Anterior cingulate cortex (tissue), 58 donors: ENCODE measurements around the gene CNTN2.

Experiments
- DNase-seq, 58 donors: peaks; one replicate each; lab custom pipeline; 2025; lab: John Stamatoyannopoulos, UW

The CNTN2 gene

DNA sequence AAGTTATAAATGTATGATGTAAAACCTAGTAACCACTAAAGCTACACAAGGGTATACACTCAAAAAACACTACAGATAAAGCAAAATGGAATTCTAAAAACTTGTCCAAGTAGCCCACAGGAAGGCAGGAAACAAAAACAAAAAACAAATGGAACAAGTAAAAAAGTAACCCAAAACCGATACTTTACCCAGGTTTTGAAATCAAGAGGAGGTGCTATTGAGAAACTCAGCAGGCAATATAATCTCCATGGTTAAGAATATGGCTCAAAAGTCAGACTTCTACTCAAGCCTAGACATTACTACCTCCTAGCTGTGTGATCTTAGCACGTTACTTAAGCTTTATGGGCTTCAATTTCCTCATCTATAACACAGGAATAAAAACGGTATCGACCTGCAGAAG, 65.5 kb downstream of the CNTN2 start:
- no peak for DNase-seq

DNA sequence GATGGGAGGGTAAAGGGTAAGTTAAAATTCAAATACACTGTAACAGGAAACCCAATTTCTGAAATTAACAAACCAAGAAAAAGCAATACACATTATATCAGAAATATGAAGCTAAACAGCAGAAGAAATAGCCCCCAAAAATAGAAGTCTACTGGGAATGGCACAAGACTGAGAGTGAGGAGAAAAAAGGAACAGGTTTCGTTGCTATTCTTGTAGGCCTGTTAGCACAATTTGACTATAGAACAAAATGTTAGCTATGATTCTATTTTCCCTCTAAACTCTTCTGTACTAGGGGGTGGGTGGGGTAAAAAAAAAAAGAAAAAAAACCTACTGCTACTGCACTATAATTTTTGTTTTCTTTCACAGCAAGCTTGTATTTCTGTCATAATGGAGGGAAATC, 66.3 kb downstream of the CNTN2 start:
- peak in 2 of 58 donors; percentile 14 to 31 for DNase-seq

DNA sequence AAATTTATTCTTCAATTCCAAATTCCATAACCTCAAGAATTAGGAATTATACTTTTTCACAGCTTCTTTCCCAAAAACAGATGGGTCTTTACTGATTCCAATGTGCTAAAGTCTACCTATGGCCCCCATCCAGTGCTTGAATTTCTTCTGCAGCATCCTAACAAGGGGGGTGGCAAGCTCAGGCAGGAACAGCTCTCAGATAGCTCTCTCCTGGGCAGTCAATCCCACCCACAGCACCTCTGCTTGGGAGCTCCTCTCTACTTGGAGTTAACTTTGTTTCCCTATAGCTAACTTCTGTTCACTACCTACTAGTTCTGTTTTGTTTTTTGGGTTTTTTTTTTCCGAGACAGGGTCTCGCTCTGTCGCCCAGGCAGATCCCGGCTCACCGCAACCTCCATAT, 66.7 kb downstream of the CNTN2 start:
- DNase-seq, result peak in 7 of 58 donors; percentile 4 to 18 (median 12)

DNA sequence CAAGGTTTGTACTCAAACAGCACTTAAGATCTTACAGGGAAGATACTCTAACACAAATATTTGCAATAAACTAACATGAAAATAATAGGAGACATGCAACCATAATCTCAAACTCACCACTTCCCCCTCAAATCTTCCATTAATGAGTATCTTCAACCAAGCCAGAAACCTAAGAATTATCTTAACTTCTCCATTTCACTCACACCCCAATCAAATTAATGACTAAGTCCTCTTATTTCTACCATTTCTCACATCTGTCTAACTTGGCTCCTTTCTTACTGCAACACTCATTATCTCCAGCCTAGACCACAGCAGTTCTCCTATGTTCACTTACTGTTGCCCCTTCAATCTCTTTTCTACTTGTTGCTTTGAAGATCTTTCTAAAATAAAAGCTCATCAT, 68.3 kb downstream of the CNTN2 start:
- DNase-seq, result no peak

DNA sequence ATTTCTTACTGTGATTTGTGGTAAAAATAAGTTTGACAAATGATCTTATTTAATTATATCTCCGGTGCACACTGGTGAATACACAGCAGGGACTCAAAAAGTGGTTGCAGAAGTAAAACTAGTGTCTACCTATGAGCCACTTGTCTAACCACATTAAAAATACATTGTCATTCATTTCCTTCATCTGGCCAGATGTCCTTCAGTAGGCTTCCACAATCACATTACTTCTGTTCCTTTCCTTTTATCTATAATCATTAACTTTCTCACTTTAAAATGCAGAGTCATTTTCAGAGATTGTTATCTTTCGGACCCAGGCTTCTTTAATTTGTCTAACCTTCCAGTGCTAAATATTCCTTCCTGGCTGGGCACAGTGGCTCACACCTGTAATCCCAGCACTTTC, 75.7 kb downstream of the CNTN2 start:
- DNase-seq, result no peak

DNA sequence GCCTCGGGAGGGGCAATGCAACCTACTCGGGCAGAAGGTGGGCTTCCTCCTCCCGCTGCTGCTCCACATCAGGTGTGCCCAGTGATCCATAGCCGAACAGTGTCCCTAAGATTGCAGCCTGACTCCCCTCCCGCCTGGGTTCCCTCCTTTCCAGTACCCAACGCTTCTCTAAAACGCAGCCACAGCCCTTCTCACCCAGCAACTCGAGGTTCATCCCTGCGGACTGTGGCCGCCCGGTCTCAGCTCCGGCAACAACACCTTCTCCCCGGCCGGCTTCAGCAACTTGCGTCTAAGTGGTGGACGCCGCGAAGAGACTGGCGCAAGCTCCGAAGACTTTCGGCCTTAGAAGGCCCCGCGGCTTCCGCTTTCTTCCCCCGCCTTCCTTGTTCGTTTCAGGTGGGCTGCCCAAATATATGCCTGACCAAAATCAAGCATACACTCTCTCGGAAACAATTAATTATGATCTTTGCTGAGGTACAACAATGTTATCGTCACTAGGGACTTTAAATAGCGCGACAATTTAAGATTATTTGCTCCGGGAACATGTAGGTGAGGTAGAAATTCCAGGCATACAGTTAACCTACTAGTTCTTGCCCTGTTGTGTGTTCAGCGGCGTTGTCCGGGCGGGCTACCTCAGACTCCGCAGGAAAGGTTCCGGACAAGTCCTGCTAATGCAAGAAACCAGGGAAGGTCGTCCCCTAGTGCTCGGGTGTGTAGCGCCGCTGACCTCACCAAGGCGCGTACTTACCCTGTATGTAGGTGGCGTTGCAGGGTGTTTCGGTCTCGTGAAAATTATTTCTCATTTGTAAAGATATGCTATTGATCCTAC, 78.9 kb downstream of the CNTN2 start, which contains the start of gene RBBP5:
RBBP5 (minus strand) TSS at position 319 of the 829 bp plus-strand sequence; CDS start at position 214, 105 bp downstream.
- DNase-seq, result peak; percentile 27 to 97 (median 90)

DNA sequence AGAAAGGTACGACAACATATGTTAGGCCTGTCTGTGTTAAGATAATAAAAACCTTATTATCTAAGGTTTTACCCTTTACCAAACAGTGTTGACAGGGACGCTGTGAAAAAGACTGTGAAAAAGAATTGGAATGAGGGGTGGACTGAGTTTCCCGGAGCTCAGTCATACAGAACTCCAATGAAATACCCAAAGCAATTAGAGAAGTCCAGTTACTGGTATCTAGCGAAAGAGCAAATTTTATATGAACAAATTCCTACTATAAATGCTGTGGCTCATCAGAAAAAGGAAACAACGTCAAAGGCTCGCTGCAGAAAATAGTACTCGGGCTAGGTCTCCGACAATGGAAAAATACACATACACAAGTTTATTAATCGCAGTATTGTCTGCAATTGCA, 79.5 kb downstream of the CNTN2 start:
- no peak for DNase-seq

DNA sequence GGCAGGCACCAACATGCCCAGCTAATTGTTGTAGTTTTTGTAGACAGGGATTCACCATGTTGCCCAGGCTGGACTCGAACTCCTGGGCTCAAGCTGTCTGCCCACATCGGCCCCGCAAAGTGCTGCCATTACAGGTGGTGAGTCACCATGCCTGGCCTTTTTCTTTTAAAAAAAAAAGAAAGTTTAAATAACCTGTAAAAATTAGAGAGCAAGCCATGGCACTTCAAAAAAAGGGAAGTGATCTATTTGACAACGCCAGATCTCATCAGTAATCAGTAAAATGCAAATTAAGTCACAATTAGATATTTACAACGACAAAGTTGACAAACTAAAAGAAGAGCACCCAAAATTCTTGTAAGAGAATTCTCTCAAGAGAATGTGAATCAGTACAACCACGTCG, 81.7 kb downstream of the CNTN2 start:
- DNase-seq, result no peak

DNA sequence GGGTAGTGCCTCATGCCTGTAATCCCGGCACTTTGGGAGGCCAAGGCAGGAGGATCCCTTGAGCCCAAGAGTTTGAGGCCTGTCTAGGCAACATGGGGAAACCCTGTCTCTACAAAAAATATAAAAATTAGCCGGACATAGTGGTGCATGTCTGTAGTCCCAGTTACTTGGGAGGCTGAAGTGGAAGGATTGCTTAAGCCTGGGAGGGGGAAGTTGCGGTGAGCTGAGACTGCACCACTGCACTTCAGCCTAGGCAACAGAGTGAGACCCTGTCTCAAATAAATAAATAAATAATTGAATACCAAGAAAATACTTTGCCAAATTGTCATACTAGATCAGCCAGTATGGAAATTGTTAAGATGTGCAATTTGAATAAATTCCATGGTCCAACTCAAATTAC, 84.6 kb downstream of the CNTN2 start:
- no peak for DNase-seq
